OCI-LY3 (cell line): ENCODE data around the gene PDE9A.

Experiments used
- EZH2phosphoT487 ChIP-seq: fragments of 200-600 bp; shearing (Covaris generic); IDR thresholded peaks from 2 replicates; pipeline ENCODE4 v1.6.1; 2018; ENCODE audit warnings: antibody characterized with exemption, mixed run types, low read depth
- TF ChIP-seq, protein P1 (sequence below): fragments of 200-600, 300-600 bp; sonication (generic); IDR thresholded peaks from 2 replicates; pipeline ENCODE4 v1.5.1; 2014; ENCODE audit warnings: antibody characterized with exemption, low read length, low read depth

DNA sequence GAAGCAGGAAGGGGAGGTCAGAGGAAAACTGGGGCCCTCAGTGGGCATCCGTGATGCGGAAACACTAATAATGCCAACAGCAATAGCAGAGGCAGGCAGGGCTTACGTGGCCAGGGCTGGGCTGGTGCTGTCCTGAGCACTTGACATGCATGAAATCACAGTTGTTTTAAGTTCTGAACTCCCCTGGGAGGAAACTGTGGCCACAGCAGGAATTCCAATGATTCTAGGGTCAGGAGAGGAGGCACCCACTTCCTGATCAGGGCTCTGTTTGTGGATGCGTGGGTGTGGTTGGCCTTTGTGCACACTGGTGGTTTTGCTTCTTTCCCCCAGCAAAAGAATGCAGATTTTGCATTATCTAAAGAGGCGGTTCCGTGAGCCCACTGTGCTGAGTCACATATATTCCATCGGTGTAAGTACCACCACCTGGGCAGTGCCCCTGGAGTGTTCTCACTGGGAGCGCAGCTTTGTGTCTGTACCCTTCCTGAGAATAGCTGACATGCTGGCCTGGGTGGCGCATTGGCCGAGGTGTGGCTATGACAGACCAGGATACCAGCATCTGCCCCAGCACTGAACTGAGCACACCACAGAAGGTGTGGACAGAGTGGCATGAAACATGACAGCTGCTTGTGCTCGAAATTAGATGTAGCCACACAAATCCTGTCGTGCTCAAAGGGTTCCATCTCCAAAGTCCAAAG, 71.0 kb downstream of the PDE9A start:
- TF ChIP-seq, protein P1, sequence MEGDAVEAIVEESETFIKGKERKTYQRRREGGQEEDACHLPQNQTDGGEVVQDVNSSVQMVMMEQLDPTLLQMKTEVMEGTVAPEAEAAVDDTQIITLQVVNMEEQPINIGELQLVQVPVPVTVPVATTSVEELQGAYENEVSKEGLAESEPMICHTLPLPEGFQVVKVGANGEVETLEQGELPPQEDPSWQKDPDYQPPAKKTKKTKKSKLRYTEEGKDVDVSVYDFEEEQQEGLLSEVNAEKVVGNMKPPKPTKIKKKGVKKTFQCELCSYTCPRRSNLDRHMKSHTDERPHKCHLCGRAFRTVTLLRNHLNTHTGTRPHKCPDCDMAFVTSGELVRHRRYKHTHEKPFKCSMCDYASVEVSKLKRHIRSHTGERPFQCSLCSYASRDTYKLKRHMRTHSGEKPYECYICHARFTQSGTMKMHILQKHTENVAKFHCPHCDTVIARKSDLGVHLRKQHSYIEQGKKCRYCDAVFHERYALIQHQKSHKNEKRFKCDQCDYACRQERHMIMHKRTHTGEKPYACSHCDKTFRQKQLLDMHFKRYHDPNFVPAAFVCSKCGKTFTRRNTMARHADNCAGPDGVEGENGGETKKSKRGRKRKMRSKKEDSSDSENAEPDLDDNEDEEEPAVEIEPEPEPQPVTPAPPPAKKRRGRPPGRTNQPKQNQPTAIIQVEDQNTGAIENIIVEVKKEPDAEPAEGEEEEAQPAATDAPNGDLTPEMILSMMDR: no peak
- TF ChIP-seq EZH2phosphoT487: no peak
